OCI-M2 (cell line): Measurements from ENCODE around the gene SPAAR.
"Not testable (repeated sequence)": the region's sequence is repeated elsewhere in the genome, so short reads cannot be mapped to it uniquely, and the experiment has no call there.

Source experiments
- DNase-seq: peaks from one replicate; lab custom pipeline; 2025; ENCODE audit not compliant: unreplicated experiment; lab: John Stamatoyannopoulos, UW

Gene SPAAR

GRCh38 chr9:35903049-35903448, 6.2 kb upstream of the SPAAR start:
- no peak for DNase-seq

GRCh38 chr9:35904338-35904737, 5.0 kb upstream of the SPAAR start:
- no peak for DNase-seq

GRCh38 chr9:35905051-35905781, 4.1 kb upstream of the SPAAR start:
- no peak for DNase-seq

DNA sequence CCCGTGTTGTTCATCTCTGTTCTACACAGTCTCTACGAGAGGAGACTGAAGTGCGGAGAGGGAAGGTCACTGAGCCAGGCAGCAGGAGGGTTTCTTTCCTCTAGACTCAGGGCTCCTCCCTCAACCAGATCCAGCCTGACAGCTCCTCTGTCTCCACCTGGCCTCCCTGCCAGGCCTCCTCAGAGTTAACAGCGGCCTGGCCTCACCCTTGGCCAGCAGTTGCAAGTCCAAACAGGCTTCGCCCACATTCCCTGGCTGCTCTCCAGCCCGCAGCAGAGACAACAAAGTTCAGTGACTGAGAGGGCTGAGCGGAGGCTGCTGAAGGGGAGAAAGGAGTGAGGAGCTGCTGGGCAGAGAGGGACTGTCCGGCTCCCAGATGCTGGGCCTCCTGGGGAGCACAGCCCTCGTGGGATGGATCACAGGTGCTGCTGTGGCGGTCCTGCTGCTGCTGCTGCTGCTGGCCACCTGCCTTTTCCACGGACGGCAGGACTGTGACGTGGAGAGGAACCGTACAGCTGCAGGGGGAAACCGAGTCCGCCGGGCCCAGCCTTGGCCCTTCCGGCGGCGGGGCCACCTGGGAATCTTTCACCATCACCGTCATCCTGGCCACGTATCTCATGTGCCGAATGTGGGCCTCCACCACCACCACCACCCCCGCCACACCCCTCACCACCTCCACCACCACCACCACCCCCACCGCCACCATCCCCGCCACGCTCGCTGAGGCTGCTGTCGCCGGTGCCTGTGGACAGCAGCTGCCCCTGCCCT, 3.2 kb upstream of the SPAAR start, which contains the start of gene HRCT1:
TSS of gene HRCT1 (plus strand) at position 291 of the 768 bp plus-strand sequence. CDS start at position 377, 86 bp downstream.
- DNase-seq: no peak

DNA sequence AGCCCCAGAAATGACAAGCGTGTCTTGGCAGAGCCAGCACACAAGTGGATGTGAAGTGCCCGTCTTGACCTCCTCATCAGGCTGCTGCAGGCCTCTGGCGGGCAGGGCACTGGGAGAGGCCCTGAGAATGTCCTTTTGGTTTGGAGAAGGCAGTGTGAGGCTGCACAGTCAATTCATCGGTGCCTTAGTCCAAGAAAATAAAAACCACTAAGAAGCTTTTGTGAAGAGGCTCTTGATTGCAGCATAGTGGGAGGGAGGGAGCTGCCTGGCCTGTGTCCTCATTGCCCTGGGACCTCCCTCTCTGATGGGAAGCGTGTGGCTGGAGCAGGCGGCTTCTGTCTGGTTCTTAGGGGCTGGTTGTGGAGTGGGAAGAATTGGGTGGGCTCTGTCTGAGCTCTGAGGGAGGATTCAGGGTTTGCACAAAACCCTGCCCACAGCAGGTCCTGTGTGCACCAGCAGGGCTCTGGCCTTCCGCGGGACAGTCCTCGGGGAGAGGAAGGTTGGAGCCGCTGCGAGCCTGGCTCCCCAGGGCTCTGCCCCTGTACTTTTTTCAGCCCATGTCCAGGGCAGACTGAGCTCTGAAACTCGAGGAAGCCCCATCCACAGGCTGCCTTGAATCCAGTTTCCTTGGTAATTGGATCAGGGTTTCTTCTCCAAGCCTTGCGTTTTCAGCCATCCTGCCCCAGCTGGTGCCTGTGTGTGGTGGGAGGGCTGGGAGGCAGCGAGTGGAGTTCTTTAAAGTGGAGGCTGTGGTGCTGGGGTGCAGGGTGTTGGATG, 2.2 kb upstream of the SPAAR start:
- DNase-seq: no peak

- DNase-seq: no peak
Observed at GRCh38 chr9:35907711-35908503, 1.4 kb upstream of the SPAAR start.

DNA sequence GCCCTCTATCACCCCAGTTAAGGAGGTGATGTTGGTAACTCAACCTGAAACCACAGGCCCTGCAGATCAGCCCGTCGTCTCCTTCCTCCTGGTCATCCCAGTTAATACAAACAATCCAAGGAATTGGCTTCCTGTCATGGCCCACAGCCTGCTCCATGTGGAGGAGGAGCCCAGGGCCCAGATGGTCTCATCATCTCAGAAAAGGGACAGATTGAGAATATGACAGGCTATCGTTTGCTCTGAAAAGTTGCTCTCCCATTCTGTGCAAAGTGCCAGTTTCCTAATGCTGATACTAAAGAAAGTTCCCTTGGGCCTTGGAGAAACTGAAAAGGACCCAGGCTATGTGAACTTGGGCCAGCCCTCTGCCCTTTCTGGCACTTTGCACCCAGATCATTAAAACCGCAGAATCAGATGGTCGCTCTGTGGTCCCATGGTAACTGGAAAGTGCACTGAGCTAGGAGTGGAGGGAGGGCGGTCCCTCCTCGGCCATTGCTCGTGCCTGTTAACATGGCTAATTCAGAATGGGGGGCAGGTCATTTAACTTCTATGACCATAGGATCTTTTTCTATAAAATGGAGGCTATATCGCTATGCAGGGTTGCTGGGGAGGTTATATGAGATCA, 675 bp upstream of the SPAAR start:
- DNase-seq: no peak

DNA sequence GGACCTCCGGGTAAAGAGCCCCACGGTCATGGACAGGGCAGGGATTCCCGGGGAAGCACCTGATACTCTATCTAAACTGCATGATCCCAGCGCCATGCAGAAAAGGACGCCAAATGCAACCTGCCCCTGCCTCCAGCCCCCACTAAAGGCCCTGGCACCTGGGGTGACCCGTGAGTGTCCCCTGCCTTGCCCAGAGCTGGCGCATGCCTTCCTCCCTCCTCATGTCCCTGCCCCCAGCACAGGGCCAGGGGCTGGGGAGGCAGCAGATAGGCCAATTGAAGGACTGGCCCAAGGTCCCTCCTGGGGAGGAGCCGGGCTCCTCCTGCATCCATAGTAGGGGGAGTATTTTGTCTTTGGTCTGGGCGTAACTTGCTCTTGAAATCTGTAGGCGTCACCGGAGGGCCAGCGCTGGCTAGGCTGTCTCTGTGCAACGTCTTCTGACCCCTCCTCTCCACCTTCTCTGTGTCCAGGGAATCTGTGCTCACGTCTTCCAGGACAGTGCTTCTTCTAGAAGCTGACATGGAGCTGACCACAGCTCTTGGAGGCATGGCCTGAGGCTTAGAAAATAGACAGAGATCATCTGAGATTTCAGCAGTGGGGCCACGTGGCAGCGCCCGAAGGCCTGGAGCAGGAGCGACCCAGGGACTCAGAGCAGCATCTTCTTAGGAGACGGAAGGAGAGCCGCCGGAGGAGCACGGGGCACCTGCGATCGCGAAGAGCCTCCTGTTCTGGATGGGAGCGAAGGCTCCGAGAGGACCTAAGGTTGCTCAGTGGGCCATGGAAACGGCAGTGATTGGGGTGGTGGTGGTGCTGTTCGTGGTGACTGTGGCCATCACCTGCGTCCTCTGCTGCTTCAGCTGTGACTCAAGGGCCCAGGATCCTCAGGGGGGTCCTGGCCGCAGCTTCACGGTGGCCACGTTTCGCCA, 660 bp downstream of the SPAAR start:
- no peak for DNase-seq

DNA sequence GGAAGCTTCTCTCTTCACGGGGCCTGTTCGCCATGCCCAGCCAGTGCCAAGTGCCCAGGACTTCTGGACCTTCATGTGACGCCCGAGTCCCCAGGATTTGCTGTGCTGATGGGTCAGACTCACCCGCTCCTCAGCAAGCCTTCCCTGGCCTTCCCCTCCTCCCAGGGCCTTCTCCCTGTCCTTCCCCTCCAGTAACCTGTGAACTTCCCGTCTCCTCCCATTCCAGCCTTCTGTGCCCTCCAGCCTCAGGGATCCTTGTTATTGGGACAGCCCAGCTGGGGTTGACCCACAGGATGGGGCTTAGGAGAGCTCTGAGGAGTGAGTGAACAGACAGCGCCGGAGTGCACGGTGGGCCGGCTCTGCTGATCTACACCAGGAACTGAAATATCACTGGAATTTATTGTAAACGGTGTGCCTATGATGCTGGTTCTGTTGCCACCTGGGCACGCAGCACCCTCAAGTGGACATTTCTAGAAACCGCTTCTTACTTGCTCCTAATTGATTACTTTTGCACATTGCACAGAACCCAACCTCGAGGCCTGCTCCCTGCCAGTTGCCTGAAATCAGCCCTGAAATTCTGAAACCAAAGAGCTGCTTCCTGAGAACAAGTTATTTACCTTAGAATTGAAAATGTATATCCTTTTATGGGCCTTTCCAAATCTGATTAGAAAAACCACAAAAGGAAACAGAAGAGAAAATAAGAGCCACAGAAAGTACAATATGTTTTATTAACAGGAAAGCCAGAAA, 1.5 kb downstream of the SPAAR start:
- no peak for DNase-seq

GRCh38 chr9:35911690-35912089, 2.4 kb downstream of the SPAAR start:
- DNase-seq: no peak

- DNase-seq: no peak
Observed at GRCh38 chr9:35912791-35913400, 3.6 kb downstream of the SPAAR start.

DNA sequence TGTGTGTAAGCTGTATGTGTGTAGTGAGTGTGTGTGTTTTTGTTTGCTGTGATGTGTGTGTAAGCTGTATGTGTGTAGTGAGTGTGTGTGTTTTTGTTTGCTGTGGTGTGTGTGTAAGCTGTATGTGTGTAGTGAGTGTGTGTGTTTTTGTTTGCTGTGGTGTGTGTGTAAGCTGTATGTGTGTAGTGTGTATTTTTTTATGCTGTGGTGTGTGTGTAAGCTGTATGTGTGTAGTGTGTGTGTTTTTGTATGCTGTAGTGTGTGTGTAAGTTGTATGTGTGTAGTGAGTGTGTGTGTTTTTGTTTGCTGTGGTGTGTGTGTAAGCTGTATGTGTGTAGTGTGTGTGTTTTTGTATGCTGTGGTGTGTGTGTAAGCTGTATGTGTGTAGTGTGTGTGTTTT, 4.1 kb downstream of the SPAAR start:
- DNase-seq: not testable (repeated sequence)

GRCh38 chr9:35914301-35914807, 5.1 kb downstream of the SPAAR start:
- no peak for DNase-seq

DNA sequence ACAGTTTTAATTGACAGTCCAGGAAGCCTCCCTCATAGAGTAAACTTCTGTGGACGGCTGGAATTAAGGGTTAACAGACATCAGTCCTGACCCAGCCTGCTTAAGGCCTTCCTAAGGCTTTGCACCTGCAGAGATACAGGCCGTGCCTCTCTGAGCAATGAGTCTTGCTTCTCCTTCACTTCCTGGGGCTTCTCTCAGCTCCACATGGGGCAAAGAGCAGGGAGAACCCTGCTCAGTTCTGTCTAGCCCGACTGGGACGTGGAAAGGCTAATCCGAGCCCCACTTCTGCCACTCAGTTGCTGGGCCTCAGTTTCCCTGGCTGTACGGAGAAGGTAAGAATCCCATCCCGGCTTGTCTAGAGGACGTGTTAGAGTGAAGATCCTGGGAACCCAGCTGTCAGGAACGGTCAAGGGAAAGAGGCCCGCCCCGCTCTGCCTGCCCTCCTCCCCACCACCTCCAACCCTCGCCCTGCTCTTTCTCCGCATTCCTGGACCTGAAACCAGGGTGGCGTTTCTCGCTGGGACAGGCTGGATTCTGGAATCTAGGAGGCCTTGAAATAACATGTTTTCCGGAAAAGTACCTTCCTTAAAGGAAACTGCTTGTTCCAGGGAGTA, 6.5 kb downstream of the SPAAR start:
- DNase-seq: no peak

DNA sequence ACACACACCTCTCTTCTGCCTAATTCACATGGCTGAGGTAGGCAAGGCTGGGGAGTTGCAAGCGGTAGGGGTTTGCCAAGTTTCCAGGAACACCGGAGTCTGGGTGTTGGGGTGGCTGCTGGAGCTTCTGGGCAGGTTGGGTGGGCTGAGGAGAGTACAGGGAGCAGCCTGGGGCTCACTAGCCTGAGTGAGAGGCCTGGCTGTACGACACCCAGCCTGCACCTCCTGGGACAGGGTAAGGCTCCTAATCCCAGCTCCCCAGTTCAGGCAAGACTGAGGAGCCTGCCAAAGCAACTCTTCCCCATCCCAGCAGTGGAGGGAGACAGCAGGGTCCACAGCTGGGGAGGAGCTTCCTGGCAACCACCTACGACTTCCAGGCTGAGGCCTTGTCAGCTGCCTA, 8.0 kb downstream of the SPAAR start:
- no peak for DNase-seq

GRCh38 chr9:35918780-35919179, 9.5 kb downstream of the SPAAR start:
- no peak for DNase-seq

GRCh38 chr9:35919212-35920008, 10.1 kb downstream of the SPAAR start:
- DNase-seq: no peak
